Testis (tissue), 2 donors: ENCODE data around the gene GRHL3.

Experiments used
- POLR2A ChIP-seq: fragments of 450-650 bp; IDR thresholded peaks from one replicate; pipeline ENCODE4 v1.6.1; 2017; ENCODE audit warnings: antibody characterized with exemption, mild to moderate bottlenecking, moderate library complexity
- TF ChIP-seq, protein P1 (sequence below), 3 experiments: fragments of 450-650 bp in 2 of 3; fragments of 200-600 bp in 1 of 3; sonication (generic) in 1 of 3; IDR thresholded peaks; one replicate each; pipeline ENCODE4 v1.5.1; 2016 to 2019; ENCODE audit warnings: antibody characterized with exemption in 3 of 3, mild to moderate bottlenecking in 2 of 3, moderate library complexity in 1 of 3

DNA sequence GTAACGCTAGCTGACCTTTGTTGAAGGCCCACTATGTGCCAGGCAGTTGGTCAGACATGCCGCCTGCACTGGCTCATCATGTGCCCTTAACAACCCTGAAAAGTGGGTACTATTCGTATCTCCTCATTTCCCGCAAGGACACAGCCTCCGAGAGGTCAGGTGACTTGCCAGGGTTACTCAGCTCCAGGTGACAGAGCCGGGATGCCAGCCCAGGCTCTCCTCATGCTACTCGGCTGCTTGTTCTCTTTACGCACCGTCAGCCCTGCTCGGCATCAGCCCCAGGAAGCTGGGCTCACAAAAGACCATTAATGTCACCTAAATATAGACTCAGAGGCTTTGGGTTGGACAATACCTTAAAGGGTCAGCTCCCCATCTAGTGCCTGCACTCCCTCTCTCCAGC lies 29.0 kb downstream of the GRHL3 start:
- TF ChIP-seq POLR2A, result no peak
- TF ChIP-seq, protein P1, sequence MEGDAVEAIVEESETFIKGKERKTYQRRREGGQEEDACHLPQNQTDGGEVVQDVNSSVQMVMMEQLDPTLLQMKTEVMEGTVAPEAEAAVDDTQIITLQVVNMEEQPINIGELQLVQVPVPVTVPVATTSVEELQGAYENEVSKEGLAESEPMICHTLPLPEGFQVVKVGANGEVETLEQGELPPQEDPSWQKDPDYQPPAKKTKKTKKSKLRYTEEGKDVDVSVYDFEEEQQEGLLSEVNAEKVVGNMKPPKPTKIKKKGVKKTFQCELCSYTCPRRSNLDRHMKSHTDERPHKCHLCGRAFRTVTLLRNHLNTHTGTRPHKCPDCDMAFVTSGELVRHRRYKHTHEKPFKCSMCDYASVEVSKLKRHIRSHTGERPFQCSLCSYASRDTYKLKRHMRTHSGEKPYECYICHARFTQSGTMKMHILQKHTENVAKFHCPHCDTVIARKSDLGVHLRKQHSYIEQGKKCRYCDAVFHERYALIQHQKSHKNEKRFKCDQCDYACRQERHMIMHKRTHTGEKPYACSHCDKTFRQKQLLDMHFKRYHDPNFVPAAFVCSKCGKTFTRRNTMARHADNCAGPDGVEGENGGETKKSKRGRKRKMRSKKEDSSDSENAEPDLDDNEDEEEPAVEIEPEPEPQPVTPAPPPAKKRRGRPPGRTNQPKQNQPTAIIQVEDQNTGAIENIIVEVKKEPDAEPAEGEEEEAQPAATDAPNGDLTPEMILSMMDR (IDR thresholded peaks at IDR 0.05), result no peak
